GM04503 (cell line): Measurements from ENCODE around the gene MAGI2.

Experiments used
- DNase-seq: peaks from one replicate; pipeline ENCODE4 v3.0.0-alpha.2; 2012; ENCODE audit warnings: low read depth

The MAGI2 gene

GRCh38 chr7:78140109-78140508 is 1313.4 kb downstream of the MAGI2 start:
- DNase-seq, result no peak

- DNase-seq, result peak; percentile 77
These were observed 1314.1 kb downstream of the MAGI2 start for GRCh38 chr7:78139335-78139734.

- DNase-seq, result no peak
These were observed 1318.7 kb downstream of the MAGI2 start for GRCh38 chr7:78134774-78135173.

- DNase-seq, result no peak
These were observed 1319.2 kb downstream of the MAGI2 start for GRCh38 chr7:78134256-78134655.

GRCh38 chr7:78130446-78131215 is 1322.8 kb downstream of the MAGI2 start:
- DNase-seq, result no peak

GRCh38 chr7:78129865-78130264 is 1323.6 kb downstream of the MAGI2 start:
- no peak for DNase-seq

- no peak for DNase-seq
These were observed 1326.5 kb downstream of the MAGI2 start for GRCh38 chr7:78127009-78127408.

GRCh38 chr7:78125884-78126283 is 1327.6 kb downstream of the MAGI2 start:
- DNase-seq, result peak; percentile 72

- no peak for DNase-seq
These were observed 1329.3 kb downstream of the MAGI2 start for GRCh38 chr7:78124216-78124615.

GRCh38 chr7:78121888-78122287 is 1331.6 kb downstream of the MAGI2 start:
- DNase-seq, result no peak

GRCh38 chr7:78118470-78118869 is 1335.0 kb downstream of the MAGI2 start:
- DNase-seq, result no peak

- DNase-seq, result no peak
These were observed 1337.6 kb downstream of the MAGI2 start for GRCh38 chr7:78115876-78116275.

GRCh38 chr7:78114993-78115392 is 1338.5 kb downstream of the MAGI2 start:
- no peak for DNase-seq

- DNase-seq, result no peak
These were observed 1341.0 kb downstream of the MAGI2 start for GRCh38 chr7:78112488-78112887.

GRCh38 chr7:78111386-78111785 is 1342.1 kb downstream of the MAGI2 start:
- no peak for DNase-seq

- no peak for DNase-seq
These were observed 1350.0 kb downstream of the MAGI2 start for GRCh38 chr7:78103475-78103874.

GRCh38 chr7:78101076-78101475 is 1352.4 kb downstream of the MAGI2 start:
- no peak for DNase-seq

GRCh38 chr7:78099715-78100394 is 1353.6 kb downstream of the MAGI2 start:
- peak; percentile 83 for DNase-seq

- peak; percentile 34 for DNase-seq
These were observed 1357.9 kb downstream of the MAGI2 start for GRCh38 chr7:78095549-78095948.

GRCh38 chr7:78092331-78092730 is 1361.1 kb downstream of the MAGI2 start:
- DNase-seq, result no peak

GRCh38 chr7:78090616-78091015 is 1362.9 kb downstream of the MAGI2 start:
- DNase-seq, result no peak

GRCh38 chr7:78083476-78084120 is 1369.9 kb downstream of the MAGI2 start:
- no peak for DNase-seq

- no peak for DNase-seq
These were observed 1370.9 kb downstream of the MAGI2 start for GRCh38 chr7:78082556-78082955.
